DOHH2 (cell line): ENCODE results near the gene CPEB4.

ENCODE experiments used
- EZH2phosphoT487 ChIP-seq: fragments of 200-600 bp; sonication (generic); IDR thresholded peaks from 2 replicates; pipeline ENCODE4 v1.6.1; 2017; ENCODE audit warnings: borderline replicate concordance, mild to moderate bottlenecking, antibody characterized with exemption, low read length, moderate library complexity, mixed read lengths
- TF ChIP-seq, protein P1 (sequence below): fragments of 200-600 bp; sonication (generic); IDR thresholded peaks from one replicate; pipeline ENCODE4 v1.5.1; 2014; ENCODE audit warnings: antibody characterized with exemption, mild to moderate bottlenecking, low read depth, low read length; ENCODE audit not compliant: poor library complexity, severe bottlenecking

DNA sequence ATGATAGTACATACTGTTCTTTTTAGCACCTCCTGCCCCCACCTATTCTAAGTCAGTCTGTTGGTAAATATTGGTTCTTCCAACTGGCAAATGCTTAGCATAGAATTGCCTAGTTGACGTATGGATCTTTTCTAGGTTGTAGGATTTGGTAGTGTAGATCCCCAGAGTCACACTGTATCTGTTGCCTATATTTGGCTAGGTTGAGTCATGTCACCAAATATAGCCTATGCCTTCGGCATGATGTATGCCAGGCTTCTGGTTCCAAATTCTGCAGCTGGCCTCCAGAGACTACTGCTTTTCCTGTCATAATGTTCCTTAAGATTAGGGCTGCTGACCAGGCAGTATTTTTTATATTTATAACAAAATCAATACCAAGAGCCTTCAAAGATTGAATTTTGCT lies 38.2 kb downstream of the CPEB4 start:
- TF ChIP-seq, protein P1, sequence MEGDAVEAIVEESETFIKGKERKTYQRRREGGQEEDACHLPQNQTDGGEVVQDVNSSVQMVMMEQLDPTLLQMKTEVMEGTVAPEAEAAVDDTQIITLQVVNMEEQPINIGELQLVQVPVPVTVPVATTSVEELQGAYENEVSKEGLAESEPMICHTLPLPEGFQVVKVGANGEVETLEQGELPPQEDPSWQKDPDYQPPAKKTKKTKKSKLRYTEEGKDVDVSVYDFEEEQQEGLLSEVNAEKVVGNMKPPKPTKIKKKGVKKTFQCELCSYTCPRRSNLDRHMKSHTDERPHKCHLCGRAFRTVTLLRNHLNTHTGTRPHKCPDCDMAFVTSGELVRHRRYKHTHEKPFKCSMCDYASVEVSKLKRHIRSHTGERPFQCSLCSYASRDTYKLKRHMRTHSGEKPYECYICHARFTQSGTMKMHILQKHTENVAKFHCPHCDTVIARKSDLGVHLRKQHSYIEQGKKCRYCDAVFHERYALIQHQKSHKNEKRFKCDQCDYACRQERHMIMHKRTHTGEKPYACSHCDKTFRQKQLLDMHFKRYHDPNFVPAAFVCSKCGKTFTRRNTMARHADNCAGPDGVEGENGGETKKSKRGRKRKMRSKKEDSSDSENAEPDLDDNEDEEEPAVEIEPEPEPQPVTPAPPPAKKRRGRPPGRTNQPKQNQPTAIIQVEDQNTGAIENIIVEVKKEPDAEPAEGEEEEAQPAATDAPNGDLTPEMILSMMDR = no peak
- TF ChIP-seq EZH2phosphoT487 = no peak
